Measurements from ENCODE around the gene CENPO.

Gene CENPO

DNA sequence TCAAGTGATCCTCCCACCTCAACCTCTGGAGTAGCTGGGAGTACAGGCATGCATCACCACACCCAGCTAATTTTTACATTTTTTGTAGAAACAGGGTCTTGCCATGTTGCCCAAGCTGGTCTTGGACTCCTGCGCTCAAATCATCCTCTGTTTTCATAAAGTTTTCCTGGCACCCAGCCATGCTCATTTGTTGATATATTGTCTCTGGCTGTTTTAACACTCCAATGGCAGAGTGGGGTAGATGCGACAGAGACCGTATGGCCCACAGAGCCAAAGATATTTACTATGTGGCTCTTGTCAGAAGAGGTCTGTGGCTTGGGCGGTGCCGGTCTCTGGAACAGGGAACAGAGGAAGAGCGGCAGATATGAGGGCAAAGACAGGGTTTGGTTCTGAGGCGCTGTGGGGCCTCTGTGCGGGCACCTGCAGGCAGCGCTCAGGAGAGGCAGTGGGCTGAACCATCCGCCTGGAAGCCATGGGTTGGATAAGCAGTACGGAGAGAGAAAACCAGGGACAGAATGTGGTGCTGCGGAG, 50.2 kb downstream of the CENPO start:
- Histone ChIP-seq H3K27me3 (ENCODE audit: insufficient read depth, poor library complexity, severe bottlenecking) (no peaks in the 10 kb centered on the region), H3K27ac (replicated peaks) (no peak overlapping the region), H3K4me3 (replicated peaks; ENCODE audit: insufficient read depth, low read length) (no peak overlapping the region)
- DNase-seq (ENCODE audit: low read depth in 1 of 2, low spot score in 1 of 2) = no peak
- no peak for TF ChIP-seq POLR2AphosphoS5 (IDR thresholded peaks at IDR 0.05; ENCODE audit: low read depth)
- TF ChIP-seq GABPA (IDR thresholded peaks at IDR 0.05; ENCODE audit: low read depth) = no peak
- TF ChIP-seq, protein P1, sequence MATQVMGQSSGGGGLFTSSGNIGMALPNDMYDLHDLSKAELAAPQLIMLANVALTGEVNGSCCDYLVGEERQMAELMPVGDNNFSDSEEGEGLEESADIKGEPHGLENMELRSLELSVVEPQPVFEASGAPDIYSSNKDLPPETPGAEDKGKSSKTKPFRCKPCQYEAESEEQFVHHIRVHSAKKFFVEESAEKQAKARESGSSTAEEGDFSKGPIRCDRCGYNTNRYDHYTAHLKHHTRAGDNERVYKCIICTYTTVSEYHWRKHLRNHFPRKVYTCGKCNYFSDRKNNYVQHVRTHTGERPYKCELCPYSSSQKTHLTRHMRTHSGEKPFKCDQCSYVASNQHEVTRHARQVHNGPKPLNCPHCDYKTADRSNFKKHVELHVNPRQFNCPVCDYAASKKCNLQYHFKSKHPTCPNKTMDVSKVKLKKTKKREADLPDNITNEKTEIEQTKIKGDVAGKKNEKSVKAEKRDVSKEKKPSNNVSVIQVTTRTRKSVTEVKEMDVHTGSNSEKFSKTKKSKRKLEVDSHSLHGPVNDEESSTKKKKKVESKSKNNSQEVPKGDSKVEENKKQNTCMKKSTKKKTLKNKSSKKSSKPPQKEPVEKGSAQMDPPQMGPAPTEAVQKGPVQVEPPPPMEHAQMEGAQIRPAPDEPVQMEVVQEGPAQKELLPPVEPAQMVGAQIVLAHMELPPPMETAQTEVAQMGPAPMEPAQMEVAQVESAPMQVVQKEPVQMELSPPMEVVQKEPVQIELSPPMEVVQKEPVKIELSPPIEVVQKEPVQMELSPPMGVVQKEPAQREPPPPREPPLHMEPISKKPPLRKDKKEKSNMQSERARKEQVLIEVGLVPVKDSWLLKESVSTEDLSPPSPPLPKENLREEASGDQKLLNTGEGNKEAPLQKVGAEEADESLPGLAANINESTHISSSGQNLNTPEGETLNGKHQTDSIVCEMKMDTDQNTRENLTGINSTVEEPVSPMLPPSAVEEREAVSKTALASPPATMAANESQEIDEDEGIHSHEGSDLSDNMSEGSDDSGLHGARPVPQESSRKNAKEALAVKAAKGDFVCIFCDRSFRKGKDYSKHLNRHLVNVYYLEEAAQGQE (IDR thresholded peaks at IDR 0.05; ENCODE audit: insufficient replicate concordance, low read depth) = no peak
- TF ChIP-seq SPI1 (IDR thresholded peaks at IDR 0.05; ENCODE audit: borderline replicate concordance, low read depth) = no peak

DNA sequence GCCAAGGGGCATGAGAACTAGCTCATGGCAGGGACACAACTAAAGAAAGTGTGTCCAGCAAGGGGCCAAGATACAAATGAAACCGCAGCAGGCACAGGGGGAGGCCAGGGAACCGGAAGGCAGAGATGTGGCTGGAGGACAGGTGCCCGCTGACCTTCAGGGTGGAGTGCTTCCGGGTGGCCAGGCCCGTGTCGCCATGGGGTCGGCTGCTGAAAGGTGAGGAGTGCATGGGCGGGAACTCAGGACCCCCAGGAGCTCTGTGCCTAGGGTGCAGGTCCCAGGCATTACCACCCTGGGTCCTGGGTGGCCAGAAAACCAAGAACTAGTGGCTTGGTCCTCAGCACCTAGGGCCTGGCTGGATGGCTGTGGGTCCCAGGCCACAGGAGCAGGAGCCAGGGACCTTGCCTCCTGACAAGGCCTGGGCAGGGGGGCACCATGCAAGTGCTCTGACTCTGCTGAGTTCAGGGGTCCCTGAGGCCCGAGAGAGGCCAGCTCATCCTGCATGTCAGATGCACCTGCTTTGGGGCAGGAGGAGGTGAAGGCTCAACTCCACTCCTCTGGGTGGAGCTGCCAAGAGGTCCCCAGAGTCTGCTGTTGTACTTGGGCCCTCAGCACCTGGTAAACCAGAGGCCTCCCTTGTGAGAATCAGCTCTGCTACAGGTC, 50.9 kb downstream of the CENPO start:
- Histone ChIP-seq H3K4me3 (replicated peaks; ENCODE audit: insufficient read depth, low read length) (no peak overlapping the region), H3K27ac (replicated peaks) (no peak overlapping the region), H3K27me3 (ENCODE audit: insufficient read depth, poor library complexity, severe bottlenecking) (no peaks in the 10 kb centered on the region)
- no peak for DNase-seq (ENCODE audit: low read depth in 1 of 2, low spot score in 1 of 2)
- TF ChIP-seq, protein P2, sequence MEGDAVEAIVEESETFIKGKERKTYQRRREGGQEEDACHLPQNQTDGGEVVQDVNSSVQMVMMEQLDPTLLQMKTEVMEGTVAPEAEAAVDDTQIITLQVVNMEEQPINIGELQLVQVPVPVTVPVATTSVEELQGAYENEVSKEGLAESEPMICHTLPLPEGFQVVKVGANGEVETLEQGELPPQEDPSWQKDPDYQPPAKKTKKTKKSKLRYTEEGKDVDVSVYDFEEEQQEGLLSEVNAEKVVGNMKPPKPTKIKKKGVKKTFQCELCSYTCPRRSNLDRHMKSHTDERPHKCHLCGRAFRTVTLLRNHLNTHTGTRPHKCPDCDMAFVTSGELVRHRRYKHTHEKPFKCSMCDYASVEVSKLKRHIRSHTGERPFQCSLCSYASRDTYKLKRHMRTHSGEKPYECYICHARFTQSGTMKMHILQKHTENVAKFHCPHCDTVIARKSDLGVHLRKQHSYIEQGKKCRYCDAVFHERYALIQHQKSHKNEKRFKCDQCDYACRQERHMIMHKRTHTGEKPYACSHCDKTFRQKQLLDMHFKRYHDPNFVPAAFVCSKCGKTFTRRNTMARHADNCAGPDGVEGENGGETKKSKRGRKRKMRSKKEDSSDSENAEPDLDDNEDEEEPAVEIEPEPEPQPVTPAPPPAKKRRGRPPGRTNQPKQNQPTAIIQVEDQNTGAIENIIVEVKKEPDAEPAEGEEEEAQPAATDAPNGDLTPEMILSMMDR (IDR thresholded peaks at IDR 0.05; ENCODE audit: insufficient read depth, low read length) = no peak
- TF ChIP-seq GABPA (IDR thresholded peaks at IDR 0.05; ENCODE audit: low read depth) (no peak), POLR2AphosphoS5 (IDR thresholded peaks at IDR 0.05; ENCODE audit: low read depth) (no peak), SPI1 (IDR thresholded peaks at IDR 0.05; ENCODE audit: borderline replicate concordance, low read depth) (no peak)
- TF ChIP-seq, protein P1 (IDR thresholded peaks at IDR 0.05; ENCODE audit: insufficient replicate concordance, low read depth) = no peak

DNA sequence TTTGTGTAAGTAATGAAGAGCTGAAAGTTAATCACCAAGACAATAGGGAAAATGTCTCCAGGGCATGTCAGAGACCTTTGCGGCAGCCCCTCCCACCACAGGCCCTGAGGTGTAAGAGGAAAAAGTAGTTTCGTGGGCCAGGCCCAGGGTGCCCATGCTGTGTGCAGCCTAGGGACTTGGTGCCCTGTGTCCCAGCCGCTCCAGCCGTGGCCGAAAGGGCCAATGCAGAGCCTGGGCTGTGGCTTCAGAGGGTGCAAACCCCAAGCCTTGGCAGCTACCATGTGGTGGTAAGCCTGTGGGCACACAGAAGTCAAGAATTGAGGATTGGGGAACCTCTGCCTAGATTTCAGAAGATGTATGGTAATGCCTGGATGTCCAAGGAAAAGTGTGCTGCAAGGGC, 52.5 kb downstream of the CENPO start:
- no peak for DNase-seq (ENCODE audit: low read depth in 1 of 2, low spot score in 1 of 2)
- TF ChIP-seq, protein P2 (IDR thresholded peaks at IDR 0.05; ENCODE audit: insufficient read depth, low read length) = no peak
- TF ChIP-seq POLR2AphosphoS5 (IDR thresholded peaks at IDR 0.05; ENCODE audit: low read depth) (no peak), GABPA (IDR thresholded peaks at IDR 0.05; ENCODE audit: low read depth) (no peak), SPI1 (IDR thresholded peaks at IDR 0.05; ENCODE audit: borderline replicate concordance, low read depth) (no peak)
- TF ChIP-seq, protein P1 (IDR thresholded peaks at IDR 0.05; ENCODE audit: insufficient replicate concordance, low read depth) = no peak
- Histone ChIP-seq H3K27ac (replicated peaks) (no peak overlapping the region), H3K4me3 (replicated peaks; ENCODE audit: insufficient read depth, low read length) (no peak overlapping the region), H3K27me3 (ENCODE audit: insufficient read depth, poor library complexity, severe bottlenecking) (no peaks in the 10 kb centered on the region)
